Posterior vena cava (tissue), 2 donors: Measurements from ENCODE around the gene ACOT4. TPM values are rescaled to one million over a fixed set of nuclear protein-coding genes. Genes with fewer than 3 reads are reported as not detected.
A peak's percentile ranks its signal among the peaks of the same experiment; 100 is the strongest.
"Not testable (repeated sequence)": the region's sequence is repeated elsewhere in the genome, so short reads cannot be mapped to it uniquely, and the experiment has no call there.

Experiments
- DNase-seq: peaks from one replicate; pipeline ENCODE4 v3.0.0-alpha.2; 2020; ENCODE audit warnings: low spot score
- intact Hi-C, 2 donors: fragments of 100-400 bp; cut with DNase I; formaldehyde crosslinking; loops; one replicate each; pipeline versions ENCODE4 v1.14.1 to v1.14.2; 2022 to 2023
- long read RNA-seq, 2 donors: library from polyadenylated mRNA; unstranded; transcript quantifications; one replicate each; pipeline ENCODE4 v2.0.0, GENCODE V29; 2020 to 2021
- total RNA-seq, 2 donors: library from RNA; stranded (reverse); fragmentation: NEBNext Ultra II Directional; extraction: Animal tissue kit (Norgen Biotek cat#: 25700); gene quantifications; one replicate each; pipeline ENCODE4 v1.2.1, GENCODE V29; 2021
- donor health status: DM: yes; HTN: yes; CAD: no.
- donor health status: DM: yes; HTN: yes; CAD: no.

The ACOT4 gene, protein sequence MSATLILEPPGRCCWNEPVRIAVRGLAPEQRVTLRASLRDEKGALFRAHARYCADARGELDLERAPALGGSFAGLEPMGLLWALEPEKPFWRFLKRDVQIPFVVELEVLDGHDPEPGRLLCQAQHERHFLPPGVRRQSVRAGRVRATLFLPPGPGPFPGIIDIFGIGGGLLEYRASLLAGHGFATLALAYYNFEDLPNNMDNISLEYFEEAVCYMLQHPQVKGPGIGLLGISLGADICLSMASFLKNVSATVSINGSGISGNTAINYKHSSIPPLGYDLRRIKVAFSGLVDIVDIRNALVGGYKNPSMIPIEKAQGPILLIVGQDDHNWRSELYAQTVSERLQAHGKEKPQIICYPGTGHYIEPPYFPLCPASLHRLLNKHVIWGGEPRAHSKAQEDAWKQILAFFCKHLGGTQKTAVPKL
- total RNA-seq: 1 to 10 TPM in 1 of 2 donors, under 1 TPM in 1; 0.33 to 1.8 TPM
- long read RNA-seq, donor 1, partial matches to known transcripts: 0 of 1 reads
- long read RNA-seq, donor 1, other reads (novel, unspliced or antisense): 0 of 1 reads
- long read RNA-seq, donor 2: 0 reads

DNA sequence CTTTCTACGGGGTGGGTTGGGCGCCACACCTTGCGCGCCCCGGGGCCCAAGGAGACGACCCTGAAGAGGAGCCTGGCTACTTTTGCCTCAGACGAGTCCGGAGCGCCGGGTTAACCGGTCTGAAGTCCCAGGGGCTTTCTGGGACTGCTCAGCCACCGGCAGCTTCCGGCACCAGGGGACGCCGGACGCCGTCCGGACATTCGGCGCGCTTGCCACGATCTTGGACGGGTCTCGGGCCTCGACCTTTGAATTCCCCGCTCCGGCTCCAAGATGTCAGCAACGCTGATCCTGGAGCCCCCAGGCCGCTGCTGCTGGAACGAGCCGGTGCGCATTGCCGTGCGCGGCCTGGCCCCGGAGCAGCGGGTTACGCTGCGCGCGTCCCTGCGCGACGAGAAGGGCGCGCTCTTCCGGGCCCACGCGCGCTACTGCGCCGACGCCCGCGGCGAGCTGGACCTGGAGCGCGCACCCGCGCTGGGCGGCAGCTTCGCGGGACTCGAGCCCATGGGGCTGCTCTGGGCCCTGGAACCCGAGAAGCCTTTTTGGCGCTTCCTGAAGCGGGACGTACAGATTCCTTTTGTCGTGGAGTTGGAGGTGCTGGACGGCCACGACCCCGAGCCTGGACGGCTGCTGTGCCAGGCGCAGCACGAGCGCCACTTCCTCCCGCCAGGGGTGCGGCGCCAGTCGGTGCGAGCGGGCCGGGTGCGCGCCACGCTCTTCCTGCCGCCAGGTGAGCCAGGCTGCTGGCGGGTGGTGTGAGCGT is at the start of gene ACOT4:
ACOT4 (plus strand) TSS at position 184 of the 760 bp plus-strand sequence; CDS start at position 271, 87 bp downstream.
- DNase-seq: peak; percentile 79
- intact Hi-C loops: no loop called here

DNA sequence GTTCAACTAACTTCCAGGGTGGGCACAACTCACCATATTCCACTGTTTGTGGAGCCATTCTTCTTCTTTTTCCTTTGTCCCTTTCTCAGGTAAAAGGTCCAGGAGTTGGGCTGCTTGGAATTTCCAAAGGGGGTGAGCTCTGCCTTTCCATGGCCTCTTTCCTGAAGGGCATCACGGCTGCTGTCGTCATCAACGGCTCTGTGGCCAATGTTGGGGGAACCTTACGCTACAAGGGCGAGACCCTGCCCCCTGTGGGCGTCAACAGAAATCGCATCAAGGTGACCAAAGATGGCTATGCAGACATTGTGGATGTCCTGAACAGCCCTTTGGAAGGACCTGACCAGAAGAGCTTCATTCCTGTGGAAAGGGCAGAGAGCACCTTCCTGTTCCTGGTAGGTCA is 48.7 kb upstream of the ACOT4 start:
- DNase-seq, intact Hi-C loops: not testable (repeated sequence)

DNA sequence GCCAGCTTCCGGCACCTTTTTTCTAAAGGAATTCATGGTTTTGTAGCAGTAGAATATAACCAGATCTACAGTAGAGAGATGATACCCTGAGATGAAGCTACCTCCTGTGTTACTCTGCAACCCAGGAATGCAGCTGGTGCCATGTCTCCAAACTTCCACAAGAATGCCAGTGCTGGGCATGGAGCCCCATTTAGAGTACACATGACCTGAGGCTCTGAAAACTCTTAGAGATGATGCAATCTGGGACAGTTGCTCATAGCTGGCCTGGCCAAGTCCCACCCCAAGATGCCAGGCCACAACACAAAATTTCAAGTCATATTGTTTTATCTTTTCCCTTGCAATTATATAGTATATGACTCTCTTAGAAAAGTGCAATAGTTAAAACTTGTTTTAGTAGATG is 46.3 kb upstream of the ACOT4 start:
- DNase-seq, intact Hi-C loops: not testable (repeated sequence)

DNA sequence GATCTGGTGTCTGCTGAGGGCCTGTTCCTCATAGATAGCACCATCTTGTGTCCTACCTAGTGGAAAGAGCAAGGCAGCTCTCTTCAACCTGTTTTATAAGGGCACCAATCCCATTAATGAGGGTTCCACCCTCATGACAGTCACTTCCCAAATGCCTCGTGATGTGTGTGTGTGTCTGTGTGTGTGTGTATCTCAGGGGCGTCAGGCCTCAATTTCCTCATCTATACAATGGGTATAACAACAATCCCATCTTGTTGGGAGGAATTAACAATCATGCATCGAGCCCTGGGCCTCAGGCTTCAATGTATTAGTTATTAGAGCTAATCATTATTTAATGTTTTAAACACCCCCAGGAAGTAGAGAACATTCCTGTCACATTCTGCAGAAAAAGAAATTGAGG is 42.6 kb upstream of the ACOT4 start:
- DNase-seq, intact Hi-C loops: not testable (repeated sequence)

DNA sequence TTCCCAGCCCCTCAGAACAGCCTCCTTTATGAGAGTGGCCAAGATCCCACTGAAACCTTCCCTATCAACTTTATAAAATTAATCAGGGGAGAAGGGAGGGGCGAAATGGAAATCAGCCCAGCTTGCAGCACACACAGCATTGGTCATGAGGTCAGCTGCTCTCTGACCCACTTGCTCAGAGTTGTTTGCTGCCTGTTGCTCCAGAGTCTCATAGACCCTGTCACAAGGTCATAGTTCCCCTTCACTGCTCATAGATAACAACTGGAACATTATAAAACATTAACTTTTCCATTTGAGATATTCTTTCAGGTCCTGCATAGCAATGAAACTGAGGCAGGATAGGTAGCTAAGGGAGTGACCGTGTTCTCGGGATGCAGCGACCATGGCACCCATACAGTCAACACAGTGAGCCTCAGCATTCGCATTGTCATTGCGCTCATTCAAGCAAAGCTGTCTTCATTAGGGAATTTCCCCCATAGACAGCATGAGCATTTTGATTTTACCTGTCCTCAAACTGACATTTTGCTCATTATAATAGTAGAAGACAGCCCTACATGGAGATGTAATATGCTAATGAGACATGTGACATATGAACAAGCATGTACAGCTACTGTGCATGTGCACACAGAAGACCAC is 41.7 kb upstream of the ACOT4 start:
- DNase-seq, intact Hi-C loops: not testable (repeated sequence)

DNA sequence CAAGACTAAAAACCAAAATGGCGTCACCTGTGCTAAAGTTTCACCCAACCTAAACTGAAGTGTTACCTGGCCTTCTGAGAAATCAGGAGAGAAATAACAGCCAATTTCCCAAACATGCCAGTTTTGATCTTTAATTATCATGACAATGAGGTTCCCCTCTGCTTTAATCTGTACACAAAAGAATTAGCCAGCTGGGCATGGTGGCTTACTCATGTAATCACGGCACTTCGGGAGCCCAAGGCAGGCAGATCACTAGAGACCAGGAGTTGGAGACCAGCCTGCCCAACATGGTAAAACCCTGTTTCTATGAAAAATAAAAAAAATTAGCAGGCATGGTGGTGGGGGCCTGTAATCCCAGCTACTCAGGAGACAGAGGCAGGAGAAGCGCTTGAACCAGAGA is 37.8 kb upstream of the ACOT4 start:
- intact Hi-C loops: no loop called here
- no peak for DNase-seq

DNA sequence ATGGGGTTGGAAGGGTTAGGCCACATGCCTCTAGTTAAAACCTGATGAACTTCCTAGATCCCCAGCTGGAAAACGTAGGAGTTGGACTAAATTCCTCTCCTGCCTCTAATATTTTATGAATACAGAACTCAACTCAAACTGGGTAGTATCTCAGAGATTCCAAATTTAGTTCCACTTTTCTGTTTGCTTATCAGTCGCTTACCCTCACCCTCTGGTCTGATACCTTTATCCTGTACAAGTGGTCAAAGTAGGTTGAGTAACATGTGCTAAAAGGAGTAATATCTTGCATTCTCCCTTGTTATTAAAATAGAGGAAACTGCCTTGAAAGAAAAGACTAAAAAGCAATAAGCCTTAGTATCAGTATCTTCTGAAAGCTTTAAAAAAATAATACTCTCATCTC is 34.5 kb upstream of the ACOT4 start:
- DNase-seq, intact Hi-C loops: not testable (repeated sequence)

DNA sequence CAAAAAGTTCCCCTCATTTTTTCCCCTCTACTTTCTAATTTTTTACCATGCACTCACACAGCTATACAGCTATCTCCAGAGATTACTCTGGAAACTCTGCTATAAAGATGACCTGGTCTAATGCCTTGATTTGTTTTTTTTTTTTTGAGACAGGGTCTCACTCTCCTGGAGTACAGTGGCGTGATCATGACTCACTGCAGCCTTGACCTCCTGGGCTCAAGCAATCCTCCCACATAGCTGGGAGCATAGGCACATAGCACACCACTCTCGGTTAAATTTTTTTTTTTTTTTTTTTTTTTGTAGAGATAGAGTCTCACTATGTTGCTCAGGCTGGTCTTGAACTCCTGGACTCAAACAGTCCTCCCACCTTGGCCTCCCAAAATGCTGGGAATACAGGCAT is 33.4 kb upstream of the ACOT4 start:
- intact Hi-C loops, DNase-seq: not testable (repeated sequence)

DNA sequence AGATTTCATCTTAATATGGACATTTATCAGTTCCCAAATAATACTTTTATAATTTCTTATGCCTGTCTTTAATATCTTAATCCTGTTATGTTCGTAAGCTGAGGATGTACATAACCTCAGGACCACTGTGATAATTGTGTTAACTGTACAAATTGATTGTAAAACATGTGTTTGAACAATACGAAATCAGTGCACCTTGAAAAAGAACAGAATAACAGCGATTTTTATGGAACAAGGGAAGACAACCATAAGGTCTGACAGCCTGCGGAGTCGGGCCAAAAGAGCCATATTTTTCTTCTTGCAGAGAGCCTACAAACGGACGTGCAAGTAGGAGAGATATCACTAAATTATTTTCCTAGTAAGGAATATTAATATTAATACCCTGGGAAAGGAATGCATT is 29.4 kb upstream of the ACOT4 start:
- DNase-seq, intact Hi-C loops: not testable (repeated sequence)

DNA sequence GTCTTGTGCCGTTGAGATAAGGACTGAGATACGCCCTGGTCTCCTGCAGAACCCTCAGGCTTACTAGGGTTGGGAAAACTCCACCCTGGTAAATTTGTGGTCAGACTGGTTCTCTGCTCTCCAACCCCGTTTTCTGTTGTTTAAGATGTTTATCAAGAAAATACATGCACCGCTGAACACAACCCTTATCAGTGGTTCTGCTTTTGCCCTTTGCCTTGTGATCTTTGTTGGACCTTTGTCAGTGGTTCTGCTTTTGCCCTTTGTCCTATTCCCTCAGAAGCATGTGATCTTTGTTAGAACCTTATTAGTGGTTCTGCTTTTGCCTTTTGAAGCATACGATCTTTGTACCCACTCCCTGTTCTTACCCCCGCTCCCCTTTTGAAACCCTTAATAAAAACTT is 29.0 kb upstream of the ACOT4 start:
- DNase-seq, intact Hi-C loops: not testable (repeated sequence)

DNA sequence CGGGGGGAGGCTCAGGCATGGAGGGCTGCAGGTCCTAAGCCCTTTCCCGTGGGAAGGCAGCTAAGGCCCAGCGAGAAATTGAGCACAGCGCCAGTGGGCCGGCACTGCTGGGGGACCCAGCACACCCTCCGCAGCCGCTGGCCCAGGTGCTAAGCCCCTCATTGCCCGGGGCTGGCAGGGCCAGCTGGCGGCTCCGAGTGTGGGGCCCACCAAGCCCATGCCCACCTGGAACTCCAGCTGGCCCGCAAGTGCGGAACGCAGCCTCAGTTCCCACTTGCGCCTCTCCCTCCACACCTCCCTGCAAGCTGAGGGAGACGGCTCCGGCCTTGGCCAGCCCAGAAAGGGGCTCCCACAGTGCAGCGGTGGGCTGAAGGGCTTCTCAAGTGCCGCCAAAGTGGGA is 25.2 kb upstream of the ACOT4 start:
- DNase-seq, intact Hi-C loops: not testable (repeated sequence)

DNA sequence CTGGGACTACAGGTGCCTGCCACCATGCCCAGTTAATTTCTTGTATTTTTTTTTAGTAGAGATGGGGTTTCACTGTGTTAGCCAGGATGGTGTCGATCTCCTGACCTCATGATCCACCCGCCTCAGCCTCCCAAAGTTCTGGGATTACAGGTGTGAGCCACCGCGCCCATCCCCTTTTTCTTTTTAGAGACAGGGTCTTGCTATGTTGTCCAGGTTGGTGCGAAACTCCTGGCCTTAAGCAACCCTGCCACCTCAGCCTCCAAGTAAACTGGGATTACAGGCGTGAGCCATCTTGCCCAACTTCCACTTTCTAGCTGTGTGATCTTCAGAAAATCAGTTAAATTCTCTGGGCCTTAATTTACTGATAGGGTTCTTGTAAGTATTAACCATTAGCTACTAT is 24.7 kb upstream of the ACOT4 start:
- DNase-seq, intact Hi-C loops: not testable (repeated sequence)

DNA sequence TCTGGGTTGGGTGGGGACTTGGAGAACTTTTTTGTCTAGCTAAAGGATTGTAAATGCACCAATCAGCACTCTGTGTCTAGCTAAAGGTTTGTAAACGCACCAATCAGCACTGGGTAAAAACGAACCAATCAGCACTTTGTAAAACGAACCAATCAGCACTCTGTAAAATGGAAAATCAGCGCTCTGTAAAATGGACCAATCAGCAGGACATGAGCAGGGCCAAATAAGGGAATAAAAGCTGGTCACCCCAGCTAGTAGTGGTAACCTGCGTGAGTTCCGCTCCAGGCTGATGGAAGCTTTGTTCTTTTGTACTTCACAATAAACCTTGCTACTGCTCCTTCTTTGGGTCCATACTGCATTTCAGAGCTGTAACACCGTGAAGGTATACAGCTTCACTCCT is 24.3 kb upstream of the ACOT4 start:
- intact Hi-C loops: no loop called here
- no peak for DNase-seq

DNA sequence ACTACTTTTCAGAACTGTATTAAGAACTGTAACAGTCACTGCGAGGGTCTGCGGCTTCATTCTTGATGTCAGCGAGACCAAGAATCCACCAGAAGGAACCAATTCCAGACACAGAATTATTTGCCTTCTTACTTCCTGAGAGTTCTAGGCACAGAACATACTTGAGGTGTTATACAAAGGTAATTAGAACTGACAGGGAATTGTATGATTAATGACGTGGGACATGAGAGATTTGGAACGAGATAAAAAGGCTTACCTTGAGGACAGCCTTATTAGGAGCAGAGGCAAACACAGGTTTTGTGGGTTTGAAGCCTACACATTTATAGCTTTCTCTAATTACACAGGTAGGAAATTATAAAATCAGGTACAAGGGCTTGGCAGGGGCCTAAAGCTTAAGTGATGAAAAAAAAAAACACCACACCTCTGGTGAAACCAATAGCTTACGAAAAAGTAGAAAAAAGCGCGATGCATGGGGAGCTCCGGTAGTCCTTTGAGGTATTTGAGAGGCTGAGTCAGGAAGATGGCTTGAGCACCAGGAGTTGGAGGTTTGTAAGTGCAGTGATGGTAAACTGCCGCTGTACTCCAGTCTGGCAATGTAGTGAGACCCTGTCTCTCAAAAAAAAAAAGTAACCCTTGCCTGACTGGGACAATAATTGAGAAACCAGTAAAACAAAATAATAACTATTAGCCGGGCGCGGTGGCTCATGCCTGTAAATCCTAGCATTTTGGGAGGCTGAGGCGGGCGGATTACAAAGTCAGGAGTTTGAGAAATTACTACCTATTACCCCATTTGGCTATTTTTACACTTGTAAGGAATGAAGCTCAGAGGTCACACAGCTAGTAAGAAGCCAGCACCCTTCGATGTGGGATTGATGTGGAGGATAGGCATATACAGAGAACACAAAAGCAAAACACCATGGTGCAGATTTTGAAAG is 23.5 kb upstream of the ACOT4 start:
- intact Hi-C loops: no loop called here
- no peak for DNase-seq

DNA sequence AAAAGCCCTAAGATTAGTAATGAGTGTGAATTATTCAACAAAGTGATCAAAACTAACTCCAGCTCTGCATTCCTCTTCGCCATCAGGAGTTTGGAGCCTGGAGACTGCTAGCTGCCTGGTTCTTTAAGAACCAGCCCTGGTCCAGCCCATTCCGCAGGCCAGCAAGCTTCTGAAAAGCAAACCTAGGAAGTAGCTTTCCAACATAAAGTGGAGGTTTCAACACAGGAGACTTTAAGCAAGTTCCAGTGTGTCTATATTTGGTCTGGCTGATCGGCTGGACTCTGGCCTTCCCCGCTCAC is 22.8 kb upstream of the ACOT4 start:
- DNase-seq, intact Hi-C loops: not testable (repeated sequence)

DNA sequence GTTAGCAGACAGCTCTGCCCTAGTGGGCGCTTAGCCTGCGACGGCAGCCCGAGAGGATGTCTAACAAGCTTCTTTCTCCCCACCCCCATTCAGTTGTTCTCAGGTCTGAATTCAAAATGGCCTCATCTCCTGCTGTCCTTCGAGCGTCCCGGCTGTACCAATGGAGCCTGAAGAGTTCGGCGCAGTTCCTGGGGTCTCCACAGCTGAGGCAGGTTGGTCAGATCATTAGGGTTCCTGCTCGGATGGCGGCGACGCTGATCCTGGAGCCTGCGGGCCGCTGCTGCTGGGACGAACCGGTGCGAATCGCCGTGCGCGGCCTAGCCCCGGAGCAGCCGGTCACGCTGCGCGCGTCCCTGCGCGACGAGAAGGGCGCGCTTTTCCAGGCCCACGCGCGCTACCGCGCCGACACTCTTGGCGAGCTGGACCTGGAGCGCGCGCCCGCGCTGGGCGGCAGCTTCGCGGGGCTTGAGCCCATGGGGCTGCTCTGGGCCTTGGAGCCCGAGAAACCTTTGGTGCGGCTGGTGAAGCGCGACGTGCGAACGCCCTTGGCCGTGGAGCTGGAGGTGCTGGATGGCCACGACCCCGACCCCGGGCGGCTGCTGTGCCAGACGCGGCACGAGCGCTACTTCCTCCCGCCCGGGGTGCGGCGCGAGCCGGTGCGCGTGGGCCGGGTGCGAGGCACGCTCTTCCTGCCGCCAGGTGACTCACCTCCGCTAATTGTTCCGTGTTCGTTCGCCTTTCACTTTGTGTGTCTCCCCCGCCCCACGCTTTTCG is 22.3 kb upstream of the ACOT4 start, which contains the start of gene ACOT2:
ACOT2 (plus strand) TSS at position 29 of the 774 bp plus-strand sequence; CDS start at position 57, 28 bp downstream.
- intact Hi-C loops: not testable (repeated sequence)
- peak; percentile 94 for DNase-seq

DNA sequence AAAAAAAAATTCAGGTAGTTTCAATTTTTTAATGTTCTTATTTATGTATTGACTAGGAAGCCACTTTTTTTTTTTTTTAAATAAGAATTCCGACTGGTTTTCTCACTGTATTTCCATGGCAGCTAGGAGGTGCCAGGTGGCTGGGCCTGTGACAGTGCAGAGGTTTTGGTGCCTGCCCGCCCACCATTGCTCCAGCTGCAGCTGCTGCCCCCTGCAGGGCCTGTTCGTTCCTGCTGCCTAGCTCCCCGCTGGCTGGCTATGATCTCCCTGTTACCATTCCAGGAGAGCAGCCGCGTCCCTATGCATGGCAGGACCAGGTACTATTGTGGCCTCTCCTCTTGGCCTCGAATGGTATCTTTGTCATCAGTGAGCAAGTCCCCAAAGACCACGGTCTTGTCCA is 20.8 kb upstream of the ACOT4 start:
- peak; percentile 84 for DNase-seq
- intact Hi-C loops: loop anchor here in 1 of 2 donors (10.0 kb wide), 1 partner anchor 66 kb away; no protein-coding TSS in a partner anchor

DNA sequence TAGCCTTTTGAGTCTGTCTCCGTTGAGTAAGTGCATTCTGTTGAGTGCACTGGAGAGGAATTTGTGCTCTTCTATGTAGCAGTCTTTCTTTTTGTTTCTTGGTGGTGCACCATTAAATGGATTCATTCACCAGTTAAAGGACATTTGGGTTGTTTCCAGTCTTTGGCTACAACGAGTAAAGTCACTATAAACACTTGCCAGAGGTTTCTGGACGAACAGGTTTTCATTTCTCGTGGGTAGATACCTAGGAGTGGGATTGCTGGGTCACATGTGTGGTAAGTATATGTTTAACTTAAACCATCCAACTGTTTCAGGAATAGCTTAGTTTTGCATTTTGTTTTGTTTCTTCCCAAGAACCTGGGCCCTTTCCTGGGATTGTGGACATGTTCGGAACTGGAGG is 18.6 kb upstream of the ACOT4 start:
- intact Hi-C loops: loop anchor here in 1 of 2 donors (10.0 kb wide), 1 partner anchor 68 kb away; no protein-coding TSS in a partner anchor
- not testable (repeated sequence) for DNase-seq
